GM12891 (cell line): ENCODE measurements around the gene KRT2.

Experiments
- POLR2A ChIP-seq: IDR thresholded peaks from 2 replicates; pipeline ENCODE4 v1.6.1; 2011; ENCODE audit warnings: low read depth, low read length, control low read depth
- POLR2AphosphoS5 ChIP-seq: IDR thresholded peaks from 2 replicates; pipeline ENCODE4 v1.6.1; 2011; ENCODE audit warnings: low read depth, low read length, control low read depth
- POU2F2 ChIP-seq: IDR thresholded peaks from 2 replicates; pipeline ENCODE4 v1.6.1; 2011; ENCODE audit warnings: low read depth, mild to moderate bottlenecking, control low read depth, low read length, moderate library complexity

DNA sequence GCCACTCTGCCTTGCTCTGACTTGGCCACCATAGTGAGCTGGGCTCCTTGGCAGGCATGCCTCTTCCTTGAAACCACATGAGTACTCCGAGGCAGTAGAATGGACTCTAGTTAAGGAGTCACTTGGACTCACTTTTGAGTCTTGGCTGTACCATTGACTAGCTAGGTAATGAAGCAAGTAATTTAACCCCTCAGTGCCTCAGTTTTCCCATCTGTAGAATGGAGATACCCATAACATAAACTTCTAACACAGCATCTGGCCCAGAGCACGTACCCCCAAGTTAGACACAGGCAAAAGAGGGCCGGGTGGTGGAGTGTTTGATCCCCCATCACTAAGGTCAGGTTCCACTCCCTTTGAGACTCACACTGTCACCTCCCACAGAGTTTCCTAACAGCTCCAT is 43.0 kb upstream of the KRT2 start:
- TF ChIP-seq POLR2AphosphoS5 (no peak), POLR2A (no peak), POU2F2 (no peak)
